Measurements from ENCODE around the gene CERKL.
"Not testable (repeated sequence)": the region's sequence is repeated elsewhere in the genome, so short reads cannot be mapped to it uniquely, and the experiment has no call there.

Gene CERKL

GRCh38 chr2:181656450-181657291 lies at the start of gene CERKL:
CERKL (minus strand) TSS chr2:181657105; CDS start chr2:181657006, 99 bp downstream.
- Histone ChIP-seq H3K4me3 (peak within 1 kb of the TSS; percentile 18 to 48 (median 32)), H3K27ac (no peak within 1 kb of the TSS)

- not testable (repeated sequence) for H3K27ac ChIP-seq, H3K4me3 ChIP-seq
Measured at GRCh38 chr2:181702519-181702918, 45.6 kb upstream of the CERKL start.

GRCh38 chr2:181698223-181698622 lies 41.3 kb upstream of the CERKL start:
- H3K4me3 ChIP-seq: no peak overlapping the region
- no peak overlapping the region for H3K27ac ChIP-seq

- H3K27ac ChIP-seq: no peak overlapping the region
- H3K4me3 ChIP-seq: no peak overlapping the region
Measured at GRCh38 chr2:181697571-181697970, 40.7 kb upstream of the CERKL start.

GRCh38 chr2:181697126-181697525 lies 40.2 kb upstream of the CERKL start:
- Histone ChIP-seq H3K4me3 (no peak overlapping the region), H3K27ac (no peak overlapping the region)

- H3K4me3 ChIP-seq: no peak overlapping the region
- H3K27ac ChIP-seq: no peak overlapping the region
Measured at GRCh38 chr2:181694271-181694670, 37.4 kb upstream of the CERKL start.

GRCh38 chr2:181690860-181691259 lies 34.0 kb upstream of the CERKL start:
- Histone ChIP-seq H3K27ac (no peak overlapping the region), H3K4me3 (no peak overlapping the region)

- no peak overlapping the region for H3K4me3 ChIP-seq
- H3K27ac ChIP-seq: no peak overlapping the region
Measured at GRCh38 chr2:181686576-181687185, 29.8 kb upstream of the CERKL start.

GRCh38 chr2:181685150-181685688 lies 28.3 kb upstream of the CERKL start:
- H3K27ac ChIP-seq: no peak overlapping the region
- no peak overlapping the region for H3K4me3 ChIP-seq

GRCh38 chr2:181684454-181685149 lies 27.7 kb upstream of the CERKL start:
- no peak overlapping the region for H3K4me3 ChIP-seq
- no peak overlapping the region for H3K27ac ChIP-seq

- no peak overlapping the region for H3K4me3 ChIP-seq
- no peak overlapping the region for H3K27ac ChIP-seq
Measured at GRCh38 chr2:181683518-181684453, 26.9 kb upstream of the CERKL start.

- Histone ChIP-seq H3K4me3 (no peak overlapping the region), H3K27ac (no peak overlapping the region)
Measured at GRCh38 chr2:181682795-181683517, 26.1 kb upstream of the CERKL start.

- no peak overlapping the region for H3K4me3 ChIP-seq
- no peak overlapping the region for H3K27ac ChIP-seq
Measured at GRCh38 chr2:181682026-181682789, 25.3 kb upstream of the CERKL start.

GRCh38 chr2:181680937-181681811 lies 24.3 kb upstream of the CERKL start:
- Histone ChIP-seq H3K4me3 (no peak overlapping the region), H3K27ac (no peak overlapping the region)

- H3K27ac ChIP-seq: no peak within 1 kb of the TSS
- H3K4me3 ChIP-seq: no peak within 1 kb of the TSS
Measured at GRCh38 chr2:181680055-181680936, 23.4 kb upstream of the CERKL start, which contains the start of gene NEUROD1. NEUROD1 (minus strand) TSS chr2:181680517; CDS start chr2:181678860, 1,657 bp downstream.

- no peak overlapping the region for H3K27ac ChIP-seq
- no peak overlapping the region for H3K4me3 ChIP-seq
Measured at GRCh38 chr2:181679544-181679979, 22.7 kb upstream of the CERKL start.

All from skin epidermis (tissue), 12 donors.